Measurements from ENCODE around the gene FANCI.

- peak; percentile 84 for TF ChIP-seq CTCF (conservative IDR thresholded peaks at IDR 0.05; ENCODE audit: low read depth, low read length)
- no peak for TF ChIP-seq EZH2phosphoT487 (IDR thresholded peaks at IDR 0.05; ENCODE audit: borderline replicate concordance, low read length)
- TF ChIP-seq EZH2 (IDR thresholded peaks at IDR 0.05; ENCODE audit: low read length, unreplicated experiment) = no peak
Observed at GRCh38 chr15:89356634-89357298, 113.0 kb downstream of the FANCI start.

Data from PC-3 (cell line).